Measurements from ENCODE around the gene SMYD3. TPM values are rescaled to one million over a fixed set of nuclear protein-coding genes. Genes with fewer than 3 reads are reported as not detected.

Gene SMYD3
- total and polyA plus RNA-seq, 2 donors (not counting 1 experiment from before 2014, with no cell fraction given), result 69.4 to 83.1 TPM

DNA sequence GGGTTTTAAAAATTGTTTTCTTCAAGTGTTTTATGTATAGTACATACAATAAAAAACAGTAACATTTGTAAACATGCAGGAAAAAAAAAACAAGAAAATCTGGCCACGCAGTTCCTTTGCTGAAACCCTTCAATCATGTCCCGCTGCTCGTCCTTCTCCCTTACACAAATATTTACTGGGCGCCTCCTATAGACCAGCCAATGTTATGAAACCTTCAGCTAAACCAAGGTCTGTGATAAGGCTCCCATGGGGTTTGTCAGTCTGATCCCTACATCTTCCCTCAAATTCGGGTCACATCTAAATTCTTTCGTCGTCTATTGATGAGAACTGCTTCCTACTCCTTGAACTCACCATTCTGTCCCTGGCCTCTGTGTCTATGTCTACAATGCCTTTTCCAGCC, 583.9 kb downstream of the SMYD3 start:
- Histone ChIP-seq H2AFZ (ENCODE audit: low read length) (no peak overlapping the region), H3K9ac (ENCODE audit: insufficient read depth, low read length) (no peak overlapping the region), H3K27ac (ENCODE audit: insufficient read depth, low read length) (no peak overlapping the region), H4K20me1 (ENCODE audit: control insufficient read depth, extremely low read depth, insufficient read depth, low read length) (no peaks in the 10 kb centered on the region), H3K27me3 (ENCODE audit: control insufficient read depth, insufficient read depth, low read length) (no peaks in the 10 kb centered on the region), H3K9me3 (ENCODE audit: control insufficient read depth, insufficient read depth, low read depth, low read length) (no peaks in the 10 kb centered on the region), H3K36me3 (ENCODE audit: control insufficient read depth, insufficient read depth, low read length) (no peaks in the 10 kb centered on the region), H3K4me2 (ENCODE audit: extremely low read depth, insufficient read depth, low read length) (no peak overlapping the region), H3K79me2 (ENCODE audit: control insufficient read depth, insufficient read depth, low read length) (no peaks in the 10 kb centered on the region), H3K4me3 (replicated peaks in 1 of 4; ENCODE audit: control extremely low read depth in 1 of 4, insufficient read depth in 1 of 4, low read depth in 3 of 4, low read length in 4 of 4) (no peak overlapping the region), H3K4me1 (ENCODE audit: control insufficient read depth, extremely low read depth, insufficient read depth, low read length) (no peaks in the 10 kb centered on the region)
- no peak for DNase-seq (ENCODE audit: low read depth in 2 of 2)
- TF ChIP-seq, protein P1, sequence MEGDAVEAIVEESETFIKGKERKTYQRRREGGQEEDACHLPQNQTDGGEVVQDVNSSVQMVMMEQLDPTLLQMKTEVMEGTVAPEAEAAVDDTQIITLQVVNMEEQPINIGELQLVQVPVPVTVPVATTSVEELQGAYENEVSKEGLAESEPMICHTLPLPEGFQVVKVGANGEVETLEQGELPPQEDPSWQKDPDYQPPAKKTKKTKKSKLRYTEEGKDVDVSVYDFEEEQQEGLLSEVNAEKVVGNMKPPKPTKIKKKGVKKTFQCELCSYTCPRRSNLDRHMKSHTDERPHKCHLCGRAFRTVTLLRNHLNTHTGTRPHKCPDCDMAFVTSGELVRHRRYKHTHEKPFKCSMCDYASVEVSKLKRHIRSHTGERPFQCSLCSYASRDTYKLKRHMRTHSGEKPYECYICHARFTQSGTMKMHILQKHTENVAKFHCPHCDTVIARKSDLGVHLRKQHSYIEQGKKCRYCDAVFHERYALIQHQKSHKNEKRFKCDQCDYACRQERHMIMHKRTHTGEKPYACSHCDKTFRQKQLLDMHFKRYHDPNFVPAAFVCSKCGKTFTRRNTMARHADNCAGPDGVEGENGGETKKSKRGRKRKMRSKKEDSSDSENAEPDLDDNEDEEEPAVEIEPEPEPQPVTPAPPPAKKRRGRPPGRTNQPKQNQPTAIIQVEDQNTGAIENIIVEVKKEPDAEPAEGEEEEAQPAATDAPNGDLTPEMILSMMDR (conservative IDR thresholded peaks at IDR 0.05 in 1 of 2, IDR thresholded peaks at IDR 0.05 in 1 of 2; ENCODE audit: low read depth in 1 of 2, low read length in 2 of 2), result no peak
- TF ChIP-seq EZH2 (IDR thresholded peaks at IDR 0.05; ENCODE audit: low read length, missing control alignments), result no peak

DNA sequence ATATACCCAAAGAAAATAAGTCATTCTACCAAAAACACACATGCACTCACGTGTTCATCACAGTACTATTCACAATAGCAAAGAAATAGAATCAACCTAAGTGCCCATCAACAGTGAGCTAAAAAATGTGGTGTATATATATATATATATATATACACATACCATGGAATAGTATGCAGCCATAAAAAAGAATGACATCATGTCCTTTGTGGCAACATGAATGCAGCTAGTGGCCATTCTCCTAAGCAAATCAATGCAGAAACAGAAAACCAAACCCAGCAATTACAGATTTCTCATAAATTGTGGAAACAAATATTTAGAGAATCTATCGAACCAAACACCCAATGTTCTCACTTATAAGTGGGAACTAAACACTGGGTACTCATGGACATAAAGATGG, 585.7 kb downstream of the SMYD3 start:
- no peaks in the 10 kb centered on the region for H4K20me1 ChIP-seq (ENCODE audit: control insufficient read depth, extremely low read depth, insufficient read depth, low read length)
- no peaks in the 10 kb centered on the region for H3K4me1 ChIP-seq (ENCODE audit: control insufficient read depth, extremely low read depth, insufficient read depth, low read length)
- H3K9ac ChIP-seq (ENCODE audit: insufficient read depth, low read length), result no peak overlapping the region
- no peak overlapping the region for H3K4me3 ChIP-seq (replicated peaks in 1 of 4; ENCODE audit: control extremely low read depth in 1 of 4, insufficient read depth in 1 of 4, low read depth in 3 of 4, low read length in 4 of 4)
- no peak overlapping the region for H3K4me2 ChIP-seq (ENCODE audit: extremely low read depth, insufficient read depth, low read length)
- no peak overlapping the region for H2AFZ ChIP-seq (ENCODE audit: low read length)
- H3K27me3 ChIP-seq (ENCODE audit: control insufficient read depth, insufficient read depth, low read length), result no peaks in the 10 kb centered on the region
- no peaks in the 10 kb centered on the region for H3K79me2 ChIP-seq (ENCODE audit: control insufficient read depth, insufficient read depth, low read length)
- no peak for DNase-seq (ENCODE audit: low read depth in 2 of 2)
- H3K9me3 ChIP-seq (ENCODE audit: control insufficient read depth, insufficient read depth, low read depth, low read length), result no peaks in the 10 kb centered on the region
- H3K36me3 ChIP-seq (ENCODE audit: control insufficient read depth, insufficient read depth, low read length), result no peaks in the 10 kb centered on the region
- H3K27ac ChIP-seq (ENCODE audit: insufficient read depth, low read length), result no peak overlapping the region
- TF ChIP-seq EZH2 (IDR thresholded peaks at IDR 0.05; ENCODE audit: low read length, missing control alignments), result no peak
- TF ChIP-seq, protein P1 (conservative IDR thresholded peaks at IDR 0.05 in 1 of 2, IDR thresholded peaks at IDR 0.05 in 1 of 2; ENCODE audit: low read depth in 1 of 2, low read length in 2 of 2), result no peak

DNA sequence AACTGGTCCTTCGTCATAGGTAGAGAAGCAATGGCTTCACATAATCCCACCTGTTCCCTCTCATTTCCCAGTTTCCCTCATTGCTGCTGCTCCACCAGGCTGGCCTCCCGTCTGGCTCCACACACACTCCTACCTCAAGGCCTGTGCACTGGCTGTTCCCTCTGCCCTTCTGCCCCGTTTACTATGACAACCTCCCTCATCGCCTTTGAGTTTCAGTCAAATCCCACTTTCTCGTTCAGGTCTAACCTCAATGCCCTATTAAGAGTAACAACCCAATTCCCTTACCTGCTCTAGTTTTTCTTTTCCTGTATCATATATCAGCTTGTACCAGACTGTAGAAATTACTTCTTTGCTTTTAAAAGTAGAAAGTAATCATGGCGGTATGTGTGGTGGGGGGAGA, 589.7 kb downstream of the SMYD3 start:
- Histone ChIP-seq H2AFZ (ENCODE audit: low read length) (no peak overlapping the region), H3K9ac (ENCODE audit: insufficient read depth, low read length) (no peak overlapping the region), H3K27me3 (ENCODE audit: control insufficient read depth, insufficient read depth, low read length) (no peaks in the 10 kb centered on the region), H3K79me2 (ENCODE audit: control insufficient read depth, insufficient read depth, low read length) (no peaks in the 10 kb centered on the region), H3K36me3 (ENCODE audit: control insufficient read depth, insufficient read depth, low read length) (no peaks in the 10 kb centered on the region), H3K9me3 (ENCODE audit: control insufficient read depth, insufficient read depth, low read depth, low read length) (no peaks in the 10 kb centered on the region), H3K27ac (ENCODE audit: insufficient read depth, low read length) (no peak overlapping the region), H4K20me1 (ENCODE audit: control insufficient read depth, extremely low read depth, insufficient read depth, low read length) (no peaks in the 10 kb centered on the region), H3K4me1 (ENCODE audit: control insufficient read depth, extremely low read depth, insufficient read depth, low read length) (no peaks in the 10 kb centered on the region), H3K4me3 (replicated peaks in 1 of 4; ENCODE audit: control extremely low read depth in 1 of 4, insufficient read depth in 1 of 4, low read depth in 3 of 4, low read length in 4 of 4) (no peak overlapping the region), H3K4me2 (ENCODE audit: extremely low read depth, insufficient read depth, low read length) (no peak overlapping the region)
- TF ChIP-seq, protein P1 (conservative IDR thresholded peaks at IDR 0.05 in 1 of 2, IDR thresholded peaks at IDR 0.05 in 1 of 2; ENCODE audit: low read depth in 1 of 2, low read length in 2 of 2), result no peak
- no peak for TF ChIP-seq EZH2 (IDR thresholded peaks at IDR 0.05; ENCODE audit: low read length, missing control alignments)
- DNase-seq (ENCODE audit: low read depth in 2 of 2), result no peak
